ENCODE data around the gene GNL1. TPM values are rescaled to one million over a fixed set of nuclear protein-coding genes. Genes with fewer than 3 reads are reported as not detected.
A peak's percentile ranks its signal among the peaks of the same experiment; 100 is the strongest.
"Not testable (repeated sequence)": the region's sequence is repeated elsewhere in the genome, so short reads cannot be mapped to it uniquely, and the experiment has no call there.

The GNL1 gene
- total and polyA plus RNA-seq, 2 donors = 46.4 to 78.8 TPM

GRCh38 chr6:30597315-30598144 lies 41.2 kb upstream of the GNL1 start:
- H3K9me3 ChIP-seq (ENCODE audit: control insufficient read depth in 2 of 2, insufficient read depth in 1 of 2, low read length in 1 of 2); H3K27me3 ChIP-seq (ENCODE audit: control insufficient read depth in 2 of 2, insufficient read depth in 1 of 2, low read length in 1 of 2); H3K4me1 ChIP-seq (ENCODE audit: control insufficient read depth in 2 of 2, insufficient read depth in 2 of 2, low read length in 2 of 2); H3K4me3 ChIP-seq (ENCODE audit: low read length in 2 of 2); H3K27ac ChIP-seq (ENCODE audit: low read depth in 1 of 2, low read length in 1 of 2): not testable (repeated sequence)
- peaks cover 37 to 52% of the 10 kb centered on the region in 2 donors for H3K36me3 ChIP-seq (ENCODE audit: control insufficient read depth in 2 of 2, insufficient read depth in 2 of 2, low read length in 1 of 2)
- peak in 8 of 9 donors; percentile 48 to 84 (median 68) for DNase-seq (ENCODE audit: low read depth in 6 of 9, low spot score in 9 of 9)
- 84% methylated on average over 15 of the region's 15 CpGs for whole genome bisulfite sequencing

DNA sequence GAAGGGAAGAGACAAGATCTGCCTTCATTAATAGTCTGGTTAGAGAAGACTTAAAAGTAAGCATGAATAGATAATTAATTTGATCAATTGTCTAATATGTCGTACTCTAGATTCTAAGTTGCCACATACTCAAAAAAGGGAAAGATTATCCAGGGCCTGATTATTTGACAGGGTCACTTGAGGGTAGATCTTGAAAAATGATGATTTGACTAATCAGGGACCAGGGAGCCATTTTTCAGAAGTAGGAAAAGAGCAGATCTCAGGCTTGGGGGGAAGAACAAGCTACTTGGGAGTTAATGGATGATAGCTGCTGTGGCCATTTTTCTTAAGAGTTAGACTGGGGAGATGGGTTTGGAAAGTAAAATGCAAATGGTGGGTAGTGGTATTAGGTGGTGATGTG lies 36.0 kb upstream of the GNL1 start:
- Histone ChIP-seq H3K27ac (ENCODE audit: low read depth in 1 of 2, low read length in 1 of 2) (no peak overlapping the region), H3K36me3 (ENCODE audit: control insufficient read depth in 2 of 2, insufficient read depth in 2 of 2, low read length in 1 of 2) (peaks cover 56 to 68% of the 10 kb centered on the region in 2 donors)
- 100% methylated on average over 1 of the region's 1 CpG for WGBS

GRCh38 chr6:30591008-30591407 lies 34.7 kb upstream of the GNL1 start:
- Histone ChIP-seq H3K27me3 (ENCODE audit: control insufficient read depth in 2 of 2, insufficient read depth in 1 of 2, low read length in 1 of 2) (no peaks in the 10 kb centered on the region), H3K9me3 (ENCODE audit: control insufficient read depth in 2 of 2, insufficient read depth in 1 of 2, low read length in 1 of 2) (no peaks in the 10 kb centered on the region), H3K4me1 (ENCODE audit: control insufficient read depth in 2 of 2, insufficient read depth in 2 of 2, low read length in 2 of 2) (no peaks in the 10 kb centered on the region), H3K36me3 (ENCODE audit: control insufficient read depth in 2 of 2, insufficient read depth in 2 of 2, low read length in 1 of 2) (peaks cover 69 to 79% of the 10 kb centered on the region in 2 donors), H3K27ac (ENCODE audit: low read depth in 1 of 2, low read length in 1 of 2) (peak overlapping the region; percentile 1), H3K4me3 (ENCODE audit: low read length in 2 of 2) (no peak overlapping the region)
- DNase-seq (ENCODE audit: low read depth in 6 of 9, low spot score in 9 of 9) = no peak
- 79% methylated on average over 1 of the region's 1 CpG for WGBS

More for the DNA sequence above, 36.0 kb upstream of the GNL1 start:
- Histone ChIP-seq H3K4me3 (ENCODE audit: low read length in 2 of 2) (no peak overlapping the region), H3K27me3 (ENCODE audit: control insufficient read depth in 2 of 2, insufficient read depth in 1 of 2, low read length in 1 of 2) (no peaks in the 10 kb centered on the region), H3K4me1 (ENCODE audit: control insufficient read depth in 2 of 2, insufficient read depth in 2 of 2, low read length in 2 of 2) (no peaks in the 10 kb centered on the region), H3K9me3 (ENCODE audit: control insufficient read depth in 2 of 2, insufficient read depth in 1 of 2, low read length in 1 of 2) (no peaks in the 10 kb centered on the region)
- DNase-seq (ENCODE audit: low read depth in 6 of 9, low spot score in 9 of 9) = no peak

DNA sequence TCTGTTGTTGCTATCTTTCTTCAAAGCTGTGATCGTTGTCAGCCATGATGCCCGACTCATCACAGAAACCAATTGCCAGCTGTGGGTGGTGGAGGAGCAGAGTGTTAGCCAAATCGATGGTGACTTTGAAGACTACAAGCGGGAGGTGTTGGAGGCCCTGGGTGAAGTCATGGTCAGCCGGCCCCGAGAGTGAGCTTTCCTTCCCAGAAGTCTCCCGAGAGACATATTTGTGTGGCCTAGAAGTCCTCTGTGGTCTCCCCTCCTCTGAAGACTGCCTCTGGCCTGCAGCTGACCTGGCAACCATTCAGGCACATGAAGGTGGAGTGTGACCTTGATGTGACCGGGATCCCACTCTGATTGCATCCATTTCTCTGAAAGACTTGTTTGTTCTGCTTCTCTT lies 34.2 kb upstream of the GNL1 start:
- Histone ChIP-seq H3K4me1 (ENCODE audit: control insufficient read depth in 2 of 2, insufficient read depth in 2 of 2, low read length in 2 of 2) (no peaks in the 10 kb centered on the region), H3K9me3 (ENCODE audit: control insufficient read depth in 2 of 2, insufficient read depth in 1 of 2, low read length in 1 of 2) (no peaks in the 10 kb centered on the region), H3K4me3 (ENCODE audit: low read length in 2 of 2) (no peak overlapping the region), H3K36me3 (ENCODE audit: control insufficient read depth in 2 of 2, insufficient read depth in 2 of 2, low read length in 1 of 2) (peaks cover 74 to 84% of the 10 kb centered on the region in 2 donors), H3K27me3 (ENCODE audit: control insufficient read depth in 2 of 2, insufficient read depth in 1 of 2, low read length in 1 of 2) (no peaks in the 10 kb centered on the region), H3K27ac (ENCODE audit: low read depth in 1 of 2, low read length in 1 of 2) (peak overlapping the region; percentile 1 to 61)
- no peak for DNase-seq (ENCODE audit: low read depth in 6 of 9, low spot score in 9 of 9)
- 96% methylated on average over 8 of the region's 8 CpGs for WGBS

- no peaks in the 10 kb centered on the region for H3K4me1 ChIP-seq (ENCODE audit: control insufficient read depth in 2 of 2, insufficient read depth in 2 of 2, low read length in 2 of 2)
- no peak for DNase-seq (ENCODE audit: low read depth in 6 of 9, low spot score in 9 of 9)
- 97% methylated on average over 15 of the region's 15 CpGs for WGBS
- no peaks in the 10 kb centered on the region for H3K27me3 ChIP-seq (ENCODE audit: control insufficient read depth in 2 of 2, insufficient read depth in 1 of 2, low read length in 1 of 2)
- no peak overlapping the region for H3K4me3 ChIP-seq (ENCODE audit: low read length in 2 of 2)
- H3K27ac ChIP-seq (ENCODE audit: low read depth in 1 of 2, low read length in 1 of 2) = no peak overlapping the region
- H3K36me3 ChIP-seq (ENCODE audit: control insufficient read depth in 2 of 2, insufficient read depth in 2 of 2, low read length in 1 of 2) = peaks cover 79 to 88% of the 10 kb centered on the region in 2 donors
- no peaks in the 10 kb centered on the region for H3K9me3 ChIP-seq (ENCODE audit: control insufficient read depth in 2 of 2, insufficient read depth in 1 of 2, low read length in 1 of 2)
Measured at GRCh38 chr6:30589754-30590358, 33.6 kb upstream of the GNL1 start.

- no peak for DNase-seq (ENCODE audit: low read depth in 6 of 9, low spot score in 9 of 9)
- H3K27me3 ChIP-seq (ENCODE audit: control insufficient read depth in 2 of 2, insufficient read depth in 1 of 2, low read length in 1 of 2) = no peaks in the 10 kb centered on the region
- peaks cover 90 to 91% of the 10 kb centered on the region in 2 donors for H3K36me3 ChIP-seq (ENCODE audit: control insufficient read depth in 2 of 2, insufficient read depth in 2 of 2, low read length in 1 of 2)
- H3K4me3 ChIP-seq (ENCODE audit: low read length in 2 of 2) = no peak overlapping the region
- no peak overlapping the region for H3K27ac ChIP-seq (ENCODE audit: low read depth in 1 of 2, low read length in 1 of 2)
- H3K4me1 ChIP-seq (ENCODE audit: control insufficient read depth in 2 of 2, insufficient read depth in 2 of 2, low read length in 2 of 2) = no peaks in the 10 kb centered on the region
- no peaks in the 10 kb centered on the region for H3K9me3 ChIP-seq (ENCODE audit: control insufficient read depth in 2 of 2, insufficient read depth in 1 of 2, low read length in 1 of 2)
- WGBS = 93% methylated on average over 5 of the region's 5 CpGs
Measured at GRCh38 chr6:30583921-30584320, 27.6 kb upstream of the GNL1 start.

GRCh38 chr6:30578051-30578450 lies 21.8 kb upstream of the GNL1 start:
- no peak for DNase-seq (ENCODE audit: low read depth in 6 of 9, low spot score in 9 of 9)
- Histone ChIP-seq H3K4me3 (ENCODE audit: low read length in 2 of 2) (no peak overlapping the region), H3K27ac (ENCODE audit: low read depth in 1 of 2, low read length in 1 of 2) (no peak overlapping the region), H3K9me3 (ENCODE audit: control insufficient read depth in 2 of 2, insufficient read depth in 1 of 2, low read length in 1 of 2) (no peaks in the 10 kb centered on the region), H3K4me1 (ENCODE audit: control insufficient read depth in 2 of 2, insufficient read depth in 2 of 2, low read length in 2 of 2) (peaks cover 6 to 9% of the 10 kb centered on the region in 2 donors), H3K36me3 (ENCODE audit: control insufficient read depth in 2 of 2, insufficient read depth in 2 of 2, low read length in 1 of 2) (peaks cover 57 to 74% of the 10 kb centered on the region in 2 donors), H3K27me3 (ENCODE audit: control insufficient read depth in 2 of 2, insufficient read depth in 1 of 2, low read length in 1 of 2) (no peaks in the 10 kb centered on the region)
- WGBS = 97% methylated on average over 8 of the region's 8 CpGs

DNA sequence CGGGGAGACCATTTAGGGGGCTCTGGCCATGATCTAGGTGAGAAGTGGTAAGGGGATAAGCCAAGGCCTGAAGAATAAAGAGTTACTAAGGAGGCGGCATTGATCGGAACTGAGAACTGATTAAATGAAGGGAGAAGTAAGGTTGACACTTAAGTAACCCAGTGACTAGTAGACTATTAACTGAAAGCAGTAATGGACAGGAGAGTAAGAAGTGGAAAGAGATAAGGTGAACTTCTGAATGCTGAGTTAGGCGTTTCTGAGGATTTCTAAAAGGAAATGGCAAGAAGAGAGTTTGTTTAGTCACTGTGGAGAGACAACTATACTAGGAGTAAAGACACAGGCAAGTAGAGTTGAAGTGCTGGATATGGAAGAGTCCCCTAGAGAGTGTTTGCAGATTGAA lies 16.8 kb upstream of the GNL1 start:
- WGBS = 67% methylated on average over 4 of the region's 4 CpGs
- no peak overlapping the region for H3K27ac ChIP-seq (ENCODE audit: low read depth in 1 of 2, low read length in 1 of 2)
- no peak for DNase-seq (ENCODE audit: low read depth in 6 of 9, low spot score in 9 of 9)
- H3K36me3 ChIP-seq (ENCODE audit: control insufficient read depth in 2 of 2, insufficient read depth in 2 of 2, low read length in 1 of 2) = peaks cover 13 to 31% of the 10 kb centered on the region in 2 donors
- no peak overlapping the region for H3K4me3 ChIP-seq (ENCODE audit: low read length in 2 of 2)
- H3K4me1 ChIP-seq (ENCODE audit: control insufficient read depth in 2 of 2, insufficient read depth in 2 of 2, low read length in 2 of 2) = peaks cover 23 to 29% of the 10 kb centered on the region in 2 donors
- H3K9me3 ChIP-seq (ENCODE audit: control insufficient read depth in 2 of 2, insufficient read depth in 1 of 2, low read length in 1 of 2) = no peaks in the 10 kb centered on the region
- H3K27me3 ChIP-seq (ENCODE audit: control insufficient read depth in 2 of 2, insufficient read depth in 1 of 2, low read length in 1 of 2) = no peaks in the 10 kb centered on the region

DNA sequence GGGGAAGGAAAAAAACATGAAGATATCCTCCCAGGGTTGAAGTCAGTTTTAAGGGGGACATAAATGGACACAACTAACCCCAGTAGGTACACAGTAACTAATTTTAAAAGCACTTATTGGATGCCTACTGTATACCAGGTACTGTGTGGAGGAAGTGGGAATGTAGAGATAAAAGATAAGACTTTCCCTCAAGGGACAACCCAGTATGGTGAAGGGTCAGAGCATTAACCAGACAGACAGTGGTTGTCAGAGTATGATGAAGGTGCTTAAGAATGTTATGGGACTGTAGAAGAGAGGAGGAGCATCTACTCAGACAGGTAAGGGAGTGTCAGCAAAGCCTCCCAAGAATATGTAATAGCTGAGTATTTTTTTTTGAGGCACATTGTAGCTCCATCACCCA lies 15.9 kb upstream of the GNL1 start:
- H3K27me3 ChIP-seq (ENCODE audit: control insufficient read depth in 2 of 2, insufficient read depth in 1 of 2, low read length in 1 of 2) = no peaks in the 10 kb centered on the region
- H3K4me3 ChIP-seq (ENCODE audit: low read length in 2 of 2) = peak overlapping the region; percentile 64 to 93
- peaks cover 4 to 21% of the 10 kb centered on the region in 2 donors for H3K36me3 ChIP-seq (ENCODE audit: control insufficient read depth in 2 of 2, insufficient read depth in 2 of 2, low read length in 1 of 2)
- H3K27ac ChIP-seq (ENCODE audit: low read depth in 1 of 2, low read length in 1 of 2) = peak overlapping the region in 1 of 2 donors; percentile 89
- no peaks in the 10 kb centered on the region for H3K9me3 ChIP-seq (ENCODE audit: control insufficient read depth in 2 of 2, insufficient read depth in 1 of 2, low read length in 1 of 2)
- peaks cover 23 to 29% of the 10 kb centered on the region in 2 donors for H3K4me1 ChIP-seq (ENCODE audit: control insufficient read depth in 2 of 2, insufficient read depth in 2 of 2, low read length in 2 of 2)
- DNase-seq (ENCODE audit: low read depth in 6 of 9, low spot score in 9 of 9) = no peak

Data from thymus (tissue), 11 donors.